Endothelial cell (in vitro differentiated cells): ENCODE data around the gene ARHGAP6. TPM values are rescaled to one million over a fixed set of nuclear protein-coding genes. Genes with fewer than 3 reads are reported as not detected.

Source experiments
- DNase-seq: peaks from one replicate; pipeline ENCODE4 v3.0.0; 2021; ENCODE audit warnings: low spot score
- H3K27ac Mint-ChIP-seq: one replicate; pipeline ENCODE4 v1.8.0; 2021; ENCODE audit warnings: mixed read lengths, inconsistent platforms; ENCODE audit not compliant: unreplicated experiment
- H3K27me3 Mint-ChIP-seq: one replicate; pipeline ENCODE4 v1.8.0; 2021; ENCODE audit warnings: mild to moderate bottlenecking, moderate library complexity, mixed read lengths, inconsistent platforms; ENCODE audit not compliant: unreplicated experiment
- H3K36me3 Mint-ChIP-seq: one replicate; pipeline ENCODE4 v1.8.0; 2021; ENCODE audit warnings: mild to moderate bottlenecking, low read depth, mixed read lengths, inconsistent platforms; ENCODE audit not compliant: unreplicated experiment
- H3K4me1 Mint-ChIP-seq: one replicate; pipeline ENCODE4 v1.8.0; 2021; ENCODE audit warnings: mild to moderate bottlenecking, mixed read lengths, inconsistent platforms; ENCODE audit not compliant: unreplicated experiment
- H3K4me3 Mint-ChIP-seq: one replicate; pipeline ENCODE4 v1.8.0; 2021; ENCODE audit warnings: mild to moderate bottlenecking, mixed read lengths, inconsistent platforms; ENCODE audit not compliant: unreplicated experiment
- H3K9me3 Mint-ChIP-seq: one replicate; pipeline ENCODE4 v1.8.0; 2021; ENCODE audit warnings: mixed read lengths, inconsistent platforms; ENCODE audit not compliant: unreplicated experiment
- CTCF ChIP-seq: fragments of 200-600 bp; sonication (generic); IDR thresholded peaks from one replicate; pipeline ENCODE4 v1.5.0; 2021; ENCODE audit warnings: antibody characterized with exemption; ENCODE audit not compliant: unreplicated experiment
- total RNA-seq: library from RNA; stranded (reverse); fragmentation: NEBNext Ultra II Directional; extraction: Animal tissue kit (Norgen Biotek cat#: 25700); gene quantifications from one replicate; pipeline ENCODE4 v1.2.1, GENCODE V29; 2021; ENCODE audit not compliant: unreplicated experiment

The ARHGAP6 gene
- total RNA-seq, 1 donor from 2014 or later = 4.1 TPM

GRCh38 chrX:11460347-11460746 is 205.4 kb downstream of the ARHGAP6 start:
- Mint-ChIP-seq H3K9me3 (no peaks in the 10 kb centered on the region), H3K36me3 (no peaks in the 10 kb centered on the region), H3K4me3 (no peak overlapping the region), H3K27ac (no peak overlapping the region), H3K27me3 (peaks cover 2% of the 10 kb centered on the region), H3K4me1 (peaks cover 6% of the 10 kb centered on the region)
- no peak for DNase-seq
- no peak for TF ChIP-seq CTCF

- Mint-ChIP-seq H3K36me3 (no peaks in the 10 kb centered on the region), H3K4me1 (peaks cover 3% of the 10 kb centered on the region), H3K4me3 (no peak overlapping the region), H3K9me3 (no peaks in the 10 kb centered on the region), H3K27ac (no peak overlapping the region), H3K27me3 (peaks cover 2% of the 10 kb centered on the region)
- DNase-seq = no peak
- TF ChIP-seq CTCF = no peak
Observed at GRCh38 chrX:11458170-11458569, 207.6 kb downstream of the ARHGAP6 start.

- H3K4me3 Mint-ChIP-seq = no peak overlapping the region
- no peak for TF ChIP-seq CTCF
- no peaks in the 10 kb centered on the region for H3K4me1 Mint-ChIP-seq
- DNase-seq = no peak
- H3K9me3 Mint-ChIP-seq = no peaks in the 10 kb centered on the region
- H3K27me3 Mint-ChIP-seq = no peaks in the 10 kb centered on the region
- no peaks in the 10 kb centered on the region for H3K36me3 Mint-ChIP-seq
- no peak overlapping the region for H3K27ac Mint-ChIP-seq
Observed at GRCh38 chrX:11451151-11451550, 214.6 kb downstream of the ARHGAP6 start.

GRCh38 chrX:11450354-11450753 is 215.4 kb downstream of the ARHGAP6 start:
- no peaks in the 10 kb centered on the region for H3K36me3 Mint-ChIP-seq
- H3K27ac Mint-ChIP-seq = no peak overlapping the region
- no peak for TF ChIP-seq CTCF
- no peaks in the 10 kb centered on the region for H3K4me1 Mint-ChIP-seq
- H3K27me3 Mint-ChIP-seq = no peaks in the 10 kb centered on the region
- H3K9me3 Mint-ChIP-seq = no peaks in the 10 kb centered on the region
- no peak for DNase-seq
- H3K4me3 Mint-ChIP-seq = no peak overlapping the region

- no peaks in the 10 kb centered on the region for H3K4me1 Mint-ChIP-seq
- no peaks in the 10 kb centered on the region for H3K9me3 Mint-ChIP-seq
- no peak for TF ChIP-seq CTCF
- H3K27ac Mint-ChIP-seq = no peak overlapping the region
- H3K27me3 Mint-ChIP-seq = no peaks in the 10 kb centered on the region
- H3K4me3 Mint-ChIP-seq = no peak overlapping the region
- DNase-seq = no peak
- H3K36me3 Mint-ChIP-seq = no peaks in the 10 kb centered on the region
Observed at GRCh38 chrX:11449613-11450012, 216.1 kb downstream of the ARHGAP6 start.
